ENCODE results near the gene MDN1.
"Not testable (repeated sequence)": the region's sequence is repeated elsewhere in the genome, so short reads cannot be mapped to it uniquely, and the experiment has no call there.

The MDN1 gene

DNA sequence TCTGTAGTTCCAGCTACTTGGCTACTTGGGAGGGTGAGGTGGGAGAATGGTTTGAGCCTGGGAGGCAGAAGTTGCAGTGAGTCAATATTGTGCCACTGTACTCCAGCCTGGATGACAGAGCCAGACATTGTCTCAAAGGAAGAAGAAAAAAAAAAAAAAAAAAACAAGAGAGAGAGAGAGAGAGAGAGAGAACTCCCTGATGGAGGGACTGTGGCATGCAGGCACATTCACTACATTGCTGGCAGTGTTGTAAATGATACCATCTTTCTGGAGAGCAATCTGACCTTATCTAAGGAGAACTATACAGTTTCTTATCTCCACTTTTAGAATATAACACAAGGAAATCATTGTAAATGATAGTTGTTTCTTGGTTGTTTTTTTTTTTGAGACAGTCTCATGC is 85.1 kb downstream of the MDN1 start:
- Histone ChIP-seq H2AFZ (ENCODE audit: low read depth, low read length) (no peak overlapping the region), H3K18ac (ENCODE audit: low read depth in 1 of 2, low read length in 2 of 2) (no peak overlapping the region), H3K27ac (ENCODE audit: low read length, poor library complexity, severe bottlenecking) (no peak overlapping the region), H3K4ac (ENCODE audit: low read depth in 1 of 2, low read length in 2 of 2) (no peak overlapping the region), H3K4me1 (ENCODE audit: control insufficient read depth, insufficient read depth, low read depth, low read length) (peaks cover 2% of the 10 kb centered on the region), H3K4me2 (ENCODE audit: low read length, poor library complexity, severe bottlenecking) (no peak overlapping the region), H2BK15ac (ENCODE audit: low read depth, poor library complexity, severe bottlenecking) (no peak overlapping the region), H3K79me1 (replicated peaks; ENCODE audit: low read length, poor library complexity, severe bottlenecking) (peaks cover 5% of the 10 kb centered on the region), H3K23ac (ENCODE audit: low read length in 2 of 2) (no peak overlapping the region), H3K14ac (ENCODE audit: low read length in 2 of 2) (no peak overlapping the region), H3K9me3 (ENCODE audit: control insufficient read depth, low read length) (no peaks in the 10 kb centered on the region), H3K9ac (ENCODE audit: low read length) (no peak overlapping the region), H2BK5ac (ENCODE audit: low read depth, low read length, poor library complexity, severe bottlenecking) (no peak overlapping the region), H3K27me3 (ENCODE audit: control insufficient read depth in 1 of 2, insufficient read depth in 1 of 2, low read length in 2 of 2) (no peaks in the 10 kb centered on the region), H2AK5ac (ENCODE audit: low read length, severe bottlenecking) (no peak overlapping the region), H4K8ac (ENCODE audit: low read length) (no peak overlapping the region), H4K91ac (ENCODE audit: low read length) (no peak overlapping the region), H2BK12ac (ENCODE audit: low read length in 2 of 2) (no peak overlapping the region), H2BK120ac (ENCODE audit: low read depth, low read length) (no peak overlapping the region), H3K36me3 (ENCODE audit: control insufficient read depth in 1 of 2, insufficient read depth in 2 of 2, low read depth in 1 of 2, low read length in 2 of 2) (peaks cover 15 to 71% of the 10 kb centered on the region in 2 experiments), H3K4me3 (ENCODE audit: insufficient read depth in 1 of 2, low read depth in 1 of 2, low read length in 2 of 2) (no peak overlapping the region)
- DNase-seq: no peak

DNA sequence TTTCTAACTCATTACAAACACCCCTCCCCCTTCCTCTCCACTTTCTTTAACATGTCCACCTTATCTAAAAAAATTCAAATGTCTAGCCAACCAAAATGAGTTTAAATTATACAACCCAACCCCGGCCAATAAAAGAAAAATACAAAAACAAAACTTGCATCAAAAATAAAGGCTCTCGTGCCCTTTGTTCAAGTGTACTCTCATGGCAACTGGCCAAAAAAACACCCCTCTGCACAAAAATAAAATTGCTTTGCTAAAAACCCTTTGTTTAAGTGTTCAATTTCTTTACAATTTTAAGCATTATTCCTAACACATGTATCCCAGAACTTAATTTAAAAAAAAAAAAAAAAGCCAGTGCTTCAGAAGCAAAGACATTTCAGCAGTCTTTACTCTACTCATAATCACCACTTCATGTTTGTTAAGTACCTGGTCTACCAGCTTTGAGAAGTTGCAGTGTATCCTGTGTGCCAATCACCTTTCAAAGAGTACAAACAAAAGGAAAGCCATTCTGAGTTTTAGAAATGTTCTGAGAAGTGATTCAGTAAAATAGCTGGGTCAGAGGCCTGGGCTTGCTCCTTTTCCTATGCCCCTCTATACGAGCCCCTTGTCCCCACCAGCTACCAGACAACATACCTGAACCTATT is 87.5 kb downstream of the MDN1 start:
- no peak overlapping the region for H2BK12ac ChIP-seq (ENCODE audit: low read length in 2 of 2)
- no peak overlapping the region for H3K4me3 ChIP-seq (ENCODE audit: insufficient read depth in 1 of 2, low read depth in 1 of 2, low read length in 2 of 2)
- peaks cover 19 to 76% of the 10 kb centered on the region in 2 experiments for H3K36me3 ChIP-seq (ENCODE audit: control insufficient read depth in 1 of 2, insufficient read depth in 2 of 2, low read depth in 1 of 2, low read length in 2 of 2)
- H2AK5ac ChIP-seq (ENCODE audit: low read length, severe bottlenecking): no peak overlapping the region
- H3K23ac ChIP-seq (ENCODE audit: low read length in 2 of 2): no peak overlapping the region
- H4K8ac ChIP-seq (ENCODE audit: low read length): no peak overlapping the region
- H3K27me3 ChIP-seq (ENCODE audit: control insufficient read depth in 1 of 2, insufficient read depth in 1 of 2, low read length in 2 of 2): no peaks in the 10 kb centered on the region
- H3K4me1 ChIP-seq (ENCODE audit: control insufficient read depth, insufficient read depth, low read depth, low read length): peaks cover 2% of the 10 kb centered on the region
- no peak overlapping the region for H3K18ac ChIP-seq (ENCODE audit: low read depth in 1 of 2, low read length in 2 of 2)
- peaks cover 7% of the 10 kb centered on the region for H3K79me1 ChIP-seq (replicated peaks; ENCODE audit: low read length, poor library complexity, severe bottlenecking)
- no peak overlapping the region for H2BK120ac ChIP-seq (ENCODE audit: low read depth, low read length)
- no peaks in the 10 kb centered on the region for H3K9me3 ChIP-seq (ENCODE audit: control insufficient read depth, low read length)
- H2BK5ac ChIP-seq (ENCODE audit: low read depth, low read length, poor library complexity, severe bottlenecking): no peak overlapping the region
- no peak overlapping the region for H3K9ac ChIP-seq (ENCODE audit: low read length)
- no peak for DNase-seq
- no peak overlapping the region for H4K91ac ChIP-seq (ENCODE audit: low read length)
- H3K14ac ChIP-seq (ENCODE audit: low read length in 2 of 2): no peak overlapping the region
- no peak overlapping the region for H3K4ac ChIP-seq (ENCODE audit: low read depth in 1 of 2, low read length in 2 of 2)
- H2BK15ac ChIP-seq (ENCODE audit: low read depth, poor library complexity, severe bottlenecking): no peak overlapping the region
- H3K27ac ChIP-seq (ENCODE audit: low read length, poor library complexity, severe bottlenecking): no peak overlapping the region
- H2AFZ ChIP-seq (ENCODE audit: low read depth, low read length): no peak overlapping the region
- WGBS: 97% methylated on average over 3 of the region's 3 CpGs
- no peak overlapping the region for H3K4me2 ChIP-seq (ENCODE audit: low read length, poor library complexity, severe bottlenecking)

DNA sequence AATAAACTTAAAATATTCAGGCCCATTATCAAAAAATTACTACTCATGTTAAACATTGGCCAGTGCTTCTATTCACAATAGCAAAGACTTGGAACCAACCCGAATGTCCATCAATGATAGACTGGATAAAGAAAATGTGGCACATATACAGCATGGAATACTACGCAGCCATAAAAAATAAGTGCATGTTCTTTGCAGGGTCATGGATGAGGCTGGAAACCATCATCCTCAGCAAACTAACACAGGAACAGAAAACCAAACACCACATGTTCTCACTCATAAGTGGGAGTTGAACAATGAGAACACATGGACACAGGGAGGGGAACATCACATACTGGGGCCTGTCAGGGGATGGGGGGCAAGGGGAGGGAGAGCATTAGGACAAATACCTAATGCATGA is 88.3 kb downstream of the MDN1 start:
- not testable (repeated sequence) for H2AK5ac ChIP-seq (ENCODE audit: low read length, severe bottlenecking); H3K9ac ChIP-seq (ENCODE audit: low read length); H3K27me3 ChIP-seq (ENCODE audit: control insufficient read depth in 1 of 2, insufficient read depth in 1 of 2, low read length in 2 of 2); H3K79me1 ChIP-seq (replicated peaks; ENCODE audit: low read length, poor library complexity, severe bottlenecking); H3K23ac ChIP-seq (ENCODE audit: low read length in 2 of 2); H3K14ac ChIP-seq (ENCODE audit: low read length in 2 of 2); H3K4me1 ChIP-seq (ENCODE audit: control insufficient read depth, insufficient read depth, low read depth, low read length); H4K91ac ChIP-seq (ENCODE audit: low read length); H2AFZ ChIP-seq (ENCODE audit: low read depth, low read length); H3K18ac ChIP-seq (ENCODE audit: low read depth in 1 of 2, low read length in 2 of 2); H3K4me2 ChIP-seq (ENCODE audit: low read length, poor library complexity, severe bottlenecking); H4K8ac ChIP-seq (ENCODE audit: low read length); H3K27ac ChIP-seq (ENCODE audit: low read length, poor library complexity, severe bottlenecking); H3K4me3 ChIP-seq (ENCODE audit: insufficient read depth in 1 of 2, low read depth in 1 of 2, low read length in 2 of 2); H2BK15ac ChIP-seq (ENCODE audit: low read depth, poor library complexity, severe bottlenecking); H3K4ac ChIP-seq (ENCODE audit: low read depth in 1 of 2, low read length in 2 of 2); H3K9me3 ChIP-seq (ENCODE audit: control insufficient read depth, low read length); H2BK120ac ChIP-seq (ENCODE audit: low read depth, low read length); DNase-seq; H2BK5ac ChIP-seq (ENCODE audit: low read depth, low read length, poor library complexity, severe bottlenecking); H2BK12ac ChIP-seq (ENCODE audit: low read length in 2 of 2)
- WGBS: 80% methylated on average over 1 of the region's 2 CpGs
- H3K36me3 ChIP-seq (ENCODE audit: control insufficient read depth in 1 of 2, insufficient read depth in 2 of 2, low read depth in 1 of 2, low read length in 2 of 2): peaks cover 11 to 76% of the 10 kb centered on the region in 2 experiments

DNA sequence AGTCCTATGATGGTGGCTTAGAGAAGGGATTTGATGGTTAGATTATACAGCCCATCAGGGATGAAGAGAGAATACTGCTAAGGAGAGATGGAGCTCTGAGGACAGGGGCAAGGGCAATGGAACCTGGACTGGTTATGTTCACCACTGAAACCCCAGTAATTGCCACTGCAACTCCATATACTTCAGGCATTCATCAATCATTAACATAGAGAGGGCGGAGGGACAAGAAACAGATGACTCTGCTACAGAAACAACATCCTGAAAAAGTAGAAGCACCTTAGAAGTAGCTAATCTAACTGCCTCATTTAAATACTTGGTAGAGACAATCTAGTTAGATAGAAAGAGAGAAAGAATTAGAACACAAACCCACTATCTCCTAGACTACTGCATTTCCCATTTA is 89.8 kb downstream of the MDN1 start:
- Histone ChIP-seq H2BK5ac (ENCODE audit: low read depth, low read length, poor library complexity, severe bottlenecking) (no peak overlapping the region), H3K23ac (ENCODE audit: low read length in 2 of 2) (no peak overlapping the region), H4K91ac (ENCODE audit: low read length) (no peak overlapping the region), H3K4ac (ENCODE audit: low read depth in 1 of 2, low read length in 2 of 2) (no peak overlapping the region), H3K27ac (ENCODE audit: low read length, poor library complexity, severe bottlenecking) (no peak overlapping the region), H2BK120ac (ENCODE audit: low read depth, low read length) (no peak overlapping the region), H3K4me3 (ENCODE audit: insufficient read depth in 1 of 2, low read depth in 1 of 2, low read length in 2 of 2) (no peak overlapping the region), H3K79me1 (replicated peaks; ENCODE audit: low read length, poor library complexity, severe bottlenecking) (peaks cover 5% of the 10 kb centered on the region), H3K27me3 (ENCODE audit: control insufficient read depth in 1 of 2, insufficient read depth in 1 of 2, low read length in 2 of 2) (no peaks in the 10 kb centered on the region), H3K14ac (ENCODE audit: low read length in 2 of 2) (no peak overlapping the region), H3K9ac (ENCODE audit: low read length) (no peak overlapping the region), H3K36me3 (ENCODE audit: control insufficient read depth in 1 of 2, insufficient read depth in 2 of 2, low read depth in 1 of 2, low read length in 2 of 2) (peaks cover 8 to 79% of the 10 kb centered on the region in 2 experiments), H2BK15ac (ENCODE audit: low read depth, poor library complexity, severe bottlenecking) (no peak overlapping the region), H3K4me2 (ENCODE audit: low read length, poor library complexity, severe bottlenecking) (no peak overlapping the region), H2AK5ac (ENCODE audit: low read length, severe bottlenecking) (no peak overlapping the region), H4K8ac (ENCODE audit: low read length) (no peak overlapping the region), H3K9me3 (ENCODE audit: control insufficient read depth, low read length) (no peaks in the 10 kb centered on the region), H2AFZ (ENCODE audit: low read depth, low read length) (no peak overlapping the region), H3K4me1 (ENCODE audit: control insufficient read depth, insufficient read depth, low read depth, low read length) (no peaks in the 10 kb centered on the region), H2BK12ac (ENCODE audit: low read length in 2 of 2) (no peak overlapping the region), H3K18ac (ENCODE audit: low read depth in 1 of 2, low read length in 2 of 2) (no peak overlapping the region)
- no peak for DNase-seq
- WGBS: no CpG with 5 or more reads among the region's 1 CpG
